Skin epidermis (tissue), 12 donors: ENCODE data around the gene CLDN4.
A peak's percentile ranks its signal among the peaks of the same experiment; 100 is the strongest.
"Not testable (repeated sequence)": the region's sequence is repeated elsewhere in the genome, so short reads cannot be mapped to it uniquely, and the experiment has no call there.

Experiments used
- H3K27ac ChIP-seq, 21 experiments: fragments of 200-600 bp; sonication (generic) in 11 of 21; one replicate each; pipeline ENCODE4 v1.5.0; 2020; ENCODE audit warnings: mild to moderate bottlenecking in 3 of 21, inconsistent platforms in 2 of 21, moderate library complexity in 2 of 21
- H3K4me3 ChIP-seq, 7 experiments: fragments of 200-600 bp; sonication (generic) in 2 of 7; one replicate each; pipeline ENCODE4 v1.5.0; 2020; ENCODE audit warnings: inconsistent platforms in 2 of 7, mild to moderate bottlenecking in 2 of 7, moderate library complexity in 1 of 7

The CLDN4 gene

GRCh38 chr7:73830681-73831583 is at the start of gene CLDN4:
Gene CLDN4, plus strand, starts transcription at chr7:73830996. Its CDS starts 206 bp downstream, at chr7:73831202.
- Histone ChIP-seq H3K27ac (peak within 1 kb of the TSS in 20 of 21 experiments; percentile 1 to 89 (median 71)), H3K4me3 (peak within 1 kb of the TSS in 6 of 7 experiments; percentile 1 to 38 (median 24))

GRCh38 chr7:73786588-73786987 is 44.2 kb upstream of the CLDN4 start:
- no peak overlapping the region for H3K4me3 ChIP-seq
- H3K27ac ChIP-seq, result no peak overlapping the region

GRCh38 chr7:73787786-73788048 is 43.1 kb upstream of the CLDN4 start:
- H3K27ac ChIP-seq, H3K4me3 ChIP-seq: not testable (repeated sequence)

GRCh38 chr7:73789051-73789450 is 41.7 kb upstream of the CLDN4 start:
- Histone ChIP-seq H3K27ac (no peak overlapping the region), H3K4me3 (no peak overlapping the region)

- not testable (repeated sequence) for H3K4me3 ChIP-seq, H3K27ac ChIP-seq
These were observed 39.6 kb upstream of the CLDN4 start for GRCh38 chr7:73791170-73791690.

- not testable (repeated sequence) for H3K4me3 ChIP-seq, H3K27ac ChIP-seq
These were observed 35.6 kb upstream of the CLDN4 start for GRCh38 chr7:73795188-73795587.

- not testable (repeated sequence) for H3K4me3 ChIP-seq, H3K27ac ChIP-seq
These were observed 34.1 kb upstream of the CLDN4 start for GRCh38 chr7:73796656-73797055.

GRCh38 chr7:73797176-73797575 is 33.6 kb upstream of the CLDN4 start:
- H3K27ac ChIP-seq, H3K4me3 ChIP-seq: not testable (repeated sequence)

GRCh38 chr7:73799282-73800141 is 31.3 kb upstream of the CLDN4 start:
- no peak overlapping the region for H3K4me3 ChIP-seq
- H3K27ac ChIP-seq, result no peak overlapping the region

GRCh38 chr7:73801577-73801976 is 29.2 kb upstream of the CLDN4 start:
- Histone ChIP-seq H3K4me3 (no peak overlapping the region), H3K27ac (no peak overlapping the region)

GRCh38 chr7:73802459-73802858 is 28.3 kb upstream of the CLDN4 start:
- Histone ChIP-seq H3K27ac (no peak overlapping the region), H3K4me3 (no peak overlapping the region)

GRCh38 chr7:73809467-73809951 is 21.3 kb upstream of the CLDN4 start:
- Histone ChIP-seq H3K4me3 (no peak overlapping the region), H3K27ac (no peak overlapping the region)

- Histone ChIP-seq H3K4me3 (no peak overlapping the region), H3K27ac (no peak overlapping the region)
These were observed 19.8 kb upstream of the CLDN4 start for GRCh38 chr7:73810998-73811360.

- no peak overlapping the region for H3K27ac ChIP-seq
- no peak overlapping the region for H3K4me3 ChIP-seq
These were observed 19.0 kb upstream of the CLDN4 start for GRCh38 chr7:73811760-73812168.

GRCh38 chr7:73812996-73813395 is 17.8 kb upstream of the CLDN4 start:
- Histone ChIP-seq H3K27ac (no peak overlapping the region), H3K4me3 (no peak overlapping the region)

- Histone ChIP-seq H3K4me3 (no peak overlapping the region), H3K27ac (no peak overlapping the region)
These were observed 15.4 kb upstream of the CLDN4 start for GRCh38 chr7:73815436-73815835.

- no peak overlapping the region for H3K27ac ChIP-seq
- no peak overlapping the region for H3K4me3 ChIP-seq
These were observed 13.7 kb upstream of the CLDN4 start for GRCh38 chr7:73817121-73817520.

- Histone ChIP-seq H3K4me3 (no peak overlapping the region), H3K27ac (no peak overlapping the region)
These were observed 10.8 kb upstream of the CLDN4 start for GRCh38 chr7:73820013-73820412.

GRCh38 chr7:73821597-73822285 is 9.1 kb upstream of the CLDN4 start:
- H3K4me3 ChIP-seq, result not testable (repeated sequence)
- H3K27ac ChIP-seq, result peak overlapping the region in 3 of 21 experiments; percentile 9 to 73 (median 14)
